DMS 273 (cell line): ENCODE results near the gene CNGB1.

ENCODE experiments used
- DNase-seq: peaks from one replicate; lab custom pipeline; 2025; ENCODE audit not compliant: unreplicated experiment; lab: John Stamatoyannopoulos, UW

CNGB1 gene

DNA sequence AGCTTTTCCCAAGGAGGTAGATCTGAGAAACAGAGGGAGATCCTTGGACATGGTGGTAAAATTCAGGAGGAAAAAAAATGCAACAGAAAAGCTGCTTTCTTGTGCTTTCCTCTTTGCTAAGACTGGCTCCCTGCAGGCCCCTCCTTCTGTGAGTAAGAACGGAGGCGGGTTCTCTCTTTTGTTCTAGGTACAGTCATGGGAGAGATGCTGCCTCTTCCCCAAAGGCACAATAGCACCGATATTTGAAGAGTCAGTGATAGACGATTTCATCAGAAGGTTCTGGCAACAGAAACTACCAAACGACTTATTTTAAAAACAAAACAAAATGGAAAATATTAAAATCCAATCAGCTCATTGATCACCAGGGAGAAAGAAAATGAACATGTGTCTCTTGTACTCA lies 136.0 kb downstream of the CNGB1 start:
- DNase-seq, result no peak
